ENCODE data around the gene ATF1. TPM values are rescaled to one million over a fixed set of nuclear protein-coding genes. Genes with fewer than 3 reads are reported as not detected.

Gene ATF1
- total and polyA plus RNA-seq, 10 of the 15 experiments (the other 5 are each of a cell fraction or from before 2014, with no cell fraction given), result 15.4 to 92.0 (median 33.6) TPM

GRCh38 chr12:50765095-50765911 lies 1.4 kb downstream of the ATF1 start (continued):
- TF ChIP-seq CHD2 (IDR thresholded peaks at IDR 0.05; ENCODE audit: borderline replicate concordance, low read depth, low read length), result no peak
- no peak for TF ChIP-seq NR2C1 (IDR thresholded peaks at IDR 0.05)
- no peak for TF ChIP-seq JUNB (IDR thresholded peaks at IDR 0.05)
- no peak for TF ChIP-seq JUND (IDR thresholded peaks at IDR 0.05; ENCODE audit: low read depth, low read length)
- TF ChIP-seq ATF7 (IDR thresholded peaks at IDR 0.05; ENCODE audit: low read depth), result peak; percentile 44; the same call in 1 of the 2 replicates
- no peak for TF ChIP-seq ZNF384 (IDR thresholded peaks at IDR 0.05; ENCODE audit: borderline replicate concordance, low read depth, low read length)
- TF ChIP-seq EZH2 (IDR thresholded peaks at IDR 0.05; ENCODE audit: borderline replicate concordance, control insufficient read depth, low read depth, low read length), result no peak
- TF ChIP-seq SMC3 (IDR thresholded peaks at IDR 0.05; ENCODE audit: borderline replicate concordance, low read length), result peak; percentile 41; the same call in 1 of the 2 replicates
- TF ChIP-seq PAX5 (IDR thresholded peaks at IDR 0.05; ENCODE audit: borderline replicate concordance, low read depth, low read length), result no peak
- TF ChIP-seq ZNF24 (IDR thresholded peaks at IDR 0.05), result no peak
- no peak for TF ChIP-seq STAT3 (IDR thresholded peaks at IDR 0.05; ENCODE audit: low read depth, low read length)
- TF ChIP-seq, protein P1, sequence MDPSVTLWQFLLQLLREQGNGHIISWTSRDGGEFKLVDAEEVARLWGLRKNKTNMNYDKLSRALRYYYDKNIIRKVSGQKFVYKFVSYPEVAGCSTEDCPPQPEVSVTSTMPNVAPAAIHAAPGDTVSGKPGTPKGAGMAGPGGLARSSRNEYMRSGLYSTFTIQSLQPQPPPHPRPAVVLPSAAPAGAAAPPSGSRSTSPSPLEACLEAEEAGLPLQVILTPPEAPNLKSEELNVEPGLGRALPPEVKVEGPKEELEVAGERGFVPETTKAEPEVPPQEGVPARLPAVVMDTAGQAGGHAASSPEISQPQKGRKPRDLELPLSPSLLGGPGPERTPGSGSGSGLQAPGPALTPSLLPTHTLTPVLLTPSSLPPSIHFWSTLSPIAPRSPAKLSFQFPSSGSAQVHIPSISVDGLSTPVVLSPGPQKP (IDR thresholded peaks at IDR 0.05; ENCODE audit: low read depth, low read length), result no peak
- no peak for TF ChIP-seq FOXK2 (IDR thresholded peaks at IDR 0.05)
- TF ChIP-seq NBN (IDR thresholded peaks at IDR 0.05), result peak; percentile 28; the same call in 1 of the 2 replicates
- TF ChIP-seq, protein P2, sequence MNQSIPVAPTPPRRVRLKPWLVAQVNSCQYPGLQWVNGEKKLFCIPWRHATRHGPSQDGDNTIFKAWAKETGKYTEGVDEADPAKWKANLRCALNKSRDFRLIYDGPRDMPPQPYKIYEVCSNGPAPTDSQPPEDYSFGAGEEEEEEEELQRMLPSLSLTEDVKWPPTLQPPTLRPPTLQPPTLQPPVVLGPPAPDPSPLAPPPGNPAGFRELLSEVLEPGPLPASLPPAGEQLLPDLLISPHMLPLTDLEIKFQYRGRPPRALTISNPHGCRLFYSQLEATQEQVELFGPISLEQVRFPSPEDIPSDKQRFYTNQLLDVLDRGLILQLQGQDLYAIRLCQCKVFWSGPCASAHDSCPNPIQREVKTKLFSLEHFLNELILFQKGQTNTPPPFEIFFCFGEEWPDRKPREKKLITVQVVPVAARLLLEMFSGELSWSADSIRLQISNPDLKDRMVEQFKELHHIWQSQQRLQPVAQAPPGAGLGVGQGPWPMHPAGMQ (IDR thresholded peaks at IDR 0.05; ENCODE audit: borderline replicate concordance), result no peak
- TF ChIP-seq TAF1 (IDR thresholded peaks at IDR 0.05; ENCODE audit: borderline replicate concordance, low read depth, low read length), result no peak
- TF ChIP-seq BCL3 (IDR thresholded peaks at IDR 0.05; ENCODE audit: borderline replicate concordance, insufficient read depth, low read depth, low read length, poor library complexity, severe bottlenecking), result no peak
- no peak for TF ChIP-seq CREB1 (IDR thresholded peaks at IDR 0.05; ENCODE audit: low read depth)
- TF ChIP-seq ZBTB4 (CRISPR knock-in tag; IDR thresholded peaks at IDR 0.05), result no peak
- no peak for TF ChIP-seq SREBF2 (IDR thresholded peaks at IDR 0.05; ENCODE audit: low read length)
- TF ChIP-seq SRF (IDR thresholded peaks at IDR 0.05; ENCODE audit: low read depth in 2 of 2, low read length in 2 of 2), result 0 out of 4 replicates have a peak, but pooled peaks of 1 of the 2 experiments have one; percentile 26
- TF ChIP-seq CBFB (IDR thresholded peaks at IDR 0.05; ENCODE audit: low read depth), result no peak
- TF ChIP-seq MYC (IDR thresholded peaks at IDR 0.05; ENCODE audit: insufficient read depth, insufficient read length, insufficient replicate concordance, low read length, severe bottlenecking), result no peak
- no peak for TF ChIP-seq GABPA (IDR thresholded peaks at IDR 0.05; ENCODE audit: low read depth)
- no peak for TF ChIP-seq NR2F1 (conservative IDR thresholded peaks at IDR 0.05)

All from GM12878 (cell line).